ENCODE measurements around the gene DOK4.

- TF ChIP-seq CTCF (conservative IDR thresholded peaks at IDR 0.05; ENCODE audit: low read depth, low read length) = no peak
- no peak for TF ChIP-seq EZH2 (IDR thresholded peaks at IDR 0.05; ENCODE audit: low read length, unreplicated experiment)
Observed at GRCh38 chr16:57500578-57501111, 14.4 kb upstream of the DOK4 start.
